Inferior parietal cortex (tissue), 1 donor: Measurements from ENCODE around the gene PPP1R3E.
"Not testable (repeated sequence)": the region's sequence is repeated elsewhere in the genome, so short reads cannot be mapped to it uniquely, and the experiment has no call there.

Source experiments
- DNase-seq: peaks from one replicate; pipeline ENCODE4 v3.0.0-alpha.2; 2016; ENCODE audit errors: extremely low spot score

PPP1R3E gene

GRCh38 chr14:23302290-23303225 lies at the start of gene PPP1R3E:
Gene PPP1R3E, minus strand, starts transcription at chr14:23302859. Its CDS starts 283 bp downstream, at chr14:23302576.
- peak; percentile 54 for DNase-seq

DNA sequence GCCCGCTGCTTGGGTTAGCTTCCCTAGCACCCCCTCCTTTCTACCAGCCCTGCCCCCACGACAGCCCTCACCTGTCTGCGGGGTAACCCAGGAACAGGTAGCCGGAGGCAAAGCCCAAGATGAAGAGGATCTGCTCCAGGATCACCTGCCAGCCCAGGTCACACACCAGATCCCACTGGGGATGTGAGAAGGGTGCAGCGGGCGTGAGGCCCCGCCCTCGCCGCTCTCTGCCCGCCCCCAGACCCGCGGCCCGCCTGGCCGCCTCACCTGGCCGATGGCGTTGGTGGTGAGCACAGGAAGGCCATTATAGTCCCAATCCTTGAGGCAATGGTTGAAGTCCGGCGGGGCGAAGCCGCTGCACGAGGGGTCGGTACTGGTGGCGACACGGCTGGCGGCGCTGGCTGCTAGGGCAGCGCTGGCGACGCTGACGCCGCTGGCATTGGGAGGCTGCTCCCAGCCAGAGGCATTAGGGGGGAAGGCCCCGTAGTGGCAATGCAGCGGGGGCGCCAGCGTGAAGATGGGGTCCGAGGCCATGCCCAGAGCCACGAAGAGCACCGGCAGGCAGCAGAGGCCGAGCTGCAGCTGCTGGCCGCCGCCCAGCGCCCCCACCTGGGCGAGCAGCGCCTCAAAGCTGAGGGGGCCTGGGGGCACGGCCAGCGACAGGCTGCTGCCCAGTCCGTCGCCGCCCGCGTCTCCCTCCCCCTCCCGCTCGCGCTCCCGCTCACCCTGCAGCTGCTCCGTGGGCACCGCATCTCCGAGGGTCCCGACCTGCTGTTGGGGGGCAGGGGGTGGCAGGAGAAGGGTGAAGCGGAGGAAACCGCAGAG lies 49.2 kb upstream of the PPP1R3E start:
- DNase-seq = no peak

GRCh38 chr14:23349156-23349845 lies 46.6 kb upstream of the PPP1R3E start:
- DNase-seq = no peak

- DNase-seq = no peak
Measured at GRCh38 chr14:23348297-23348655, 45.6 kb upstream of the PPP1R3E start.

- no peak for DNase-seq
Measured at GRCh38 chr14:23347406-23348296, 45.0 kb upstream of the PPP1R3E start.

GRCh38 chr14:23346693-23347405 lies 44.2 kb upstream of the PPP1R3E start:
- DNase-seq = no peak

DNA sequence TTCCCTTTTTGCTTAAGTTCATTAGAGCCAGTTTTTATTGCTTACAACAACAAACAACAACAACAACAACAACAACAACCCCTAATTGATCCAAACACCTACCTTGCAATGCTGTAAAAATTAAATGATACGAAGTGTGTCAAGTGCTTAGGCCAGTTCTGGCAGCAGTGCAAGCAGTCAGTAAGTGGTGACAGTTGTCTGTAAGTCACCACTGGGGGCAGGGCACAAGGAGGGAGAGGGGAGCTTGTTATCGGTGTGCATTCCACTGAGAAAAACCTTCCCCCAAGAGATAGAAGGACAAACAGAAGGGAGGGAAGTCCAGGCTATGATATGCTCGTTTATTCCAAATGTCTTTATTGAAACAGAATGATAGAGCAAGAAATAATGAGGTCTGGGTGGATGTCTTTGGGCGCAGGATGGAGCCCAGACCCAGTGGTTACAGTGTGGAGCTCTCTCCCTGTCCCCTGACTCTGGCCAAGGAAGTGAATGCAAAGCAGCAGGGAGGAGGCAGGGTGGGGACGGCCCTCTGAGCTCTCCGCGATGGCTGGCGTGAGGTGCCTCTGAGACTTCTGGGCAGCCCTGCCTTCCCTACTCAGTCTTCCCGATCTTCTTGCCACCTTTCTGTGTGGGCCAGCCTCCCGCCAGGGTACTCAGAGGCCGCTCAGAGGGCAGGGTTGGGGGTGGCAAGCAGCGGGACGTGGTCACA lies 43.5 kb upstream of the PPP1R3E start:
- no peak for DNase-seq

DNA sequence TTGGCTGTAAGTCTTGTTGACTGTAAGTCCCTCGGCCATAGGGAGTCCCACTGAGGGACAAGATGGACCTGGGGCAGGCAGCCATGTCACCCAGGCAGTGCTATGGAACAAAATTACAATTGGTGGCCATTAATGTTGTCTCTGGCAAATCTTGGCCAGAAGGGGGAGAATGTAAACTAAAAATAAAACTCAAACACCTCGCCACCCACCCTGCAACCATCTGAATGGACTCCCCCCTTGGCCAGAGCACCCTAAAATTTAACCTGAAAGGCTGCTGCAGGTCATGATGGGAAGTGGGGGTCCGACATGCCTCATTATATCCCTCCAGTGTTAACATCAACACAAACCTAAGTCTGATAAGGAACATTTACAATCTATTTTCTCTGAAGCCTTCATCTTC lies 41.8 kb upstream of the PPP1R3E start:
- no peak for DNase-seq

GRCh38 chr14:23339506-23340268 lies 37.0 kb upstream of the PPP1R3E start:
- DNase-seq = no peak

DNA sequence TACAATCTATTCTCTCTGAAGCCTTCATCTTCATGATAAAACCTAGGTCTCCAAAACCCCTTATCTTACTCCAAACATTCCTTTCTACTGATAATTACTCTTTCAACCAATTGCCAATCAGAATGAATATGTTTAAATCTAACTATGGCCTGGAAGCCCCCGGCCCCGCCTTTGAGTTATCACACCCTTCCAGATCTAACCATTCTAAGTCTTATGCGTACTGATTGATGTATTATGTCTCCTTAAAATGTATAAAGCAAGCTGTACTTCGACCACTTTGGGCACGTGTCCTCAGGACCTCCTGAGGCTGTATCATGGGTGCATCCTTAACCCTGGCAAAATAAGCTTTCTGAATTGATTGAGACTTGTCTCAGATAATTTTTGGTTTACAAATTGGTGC lies 33.0 kb upstream of the PPP1R3E start:
- no peak for DNase-seq

- DNase-seq = peak; percentile 93
Measured at GRCh38 chr14:23327947-23328744, 25.5 kb upstream of the PPP1R3E start.

GRCh38 chr14:23326491-23327332 lies 24.1 kb upstream of the PPP1R3E start:
- no peak for DNase-seq

DNA sequence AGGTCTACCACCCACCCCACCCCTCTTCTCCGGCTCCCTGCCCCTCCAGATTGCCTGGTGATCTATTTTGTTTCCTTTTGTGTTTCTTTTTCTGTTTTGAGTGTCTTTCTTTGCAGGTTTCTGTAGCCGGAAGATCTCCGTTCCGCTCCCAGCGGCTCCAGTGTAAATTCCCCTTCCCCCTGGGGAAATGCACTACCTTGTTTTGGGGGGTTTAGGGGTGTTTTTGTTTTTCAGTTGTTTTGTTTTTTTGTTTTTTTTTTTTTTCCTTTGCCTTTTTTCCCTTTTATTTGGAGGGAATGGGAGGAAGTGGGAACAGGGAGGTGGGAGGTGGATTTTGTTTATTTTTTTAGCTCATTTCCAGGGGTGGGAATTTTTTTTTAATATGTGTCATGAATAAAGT lies 23.1 kb upstream of the PPP1R3E start:
- DNase-seq = not testable (repeated sequence)

GRCh38 chr14:23324993-23325392 lies 22.3 kb upstream of the PPP1R3E start:
- no peak for DNase-seq

DNA sequence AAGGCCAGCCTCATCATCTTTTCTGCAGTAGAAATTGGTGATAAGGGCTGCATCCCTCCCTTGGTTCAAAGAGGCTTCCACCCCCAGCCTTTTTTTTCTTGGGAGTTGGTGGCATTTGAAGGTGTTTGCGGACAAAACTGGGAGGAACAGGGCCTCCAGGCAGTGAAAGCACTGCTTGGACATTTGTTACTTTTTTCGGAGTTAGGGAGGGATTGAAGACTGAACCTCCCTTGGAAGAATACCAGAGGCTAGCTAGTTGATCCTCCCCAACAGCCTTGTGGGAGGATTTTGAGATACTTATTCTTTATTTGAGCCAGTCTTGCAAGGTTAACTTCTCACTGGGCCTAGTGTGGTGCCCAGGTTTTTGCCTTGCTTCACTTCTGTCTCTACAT lies 21.8 kb upstream of the PPP1R3E start:
- no peak for DNase-seq

GRCh38 chr14:23323838-23324454 lies 21.3 kb upstream of the PPP1R3E start:
- no peak for DNase-seq
